ENCODE data around the gene CRX. TPM values are rescaled to one million over a fixed set of nuclear protein-coding genes. Genes with fewer than 3 reads are reported as not detected.

Gene CRX
- total RNA-seq, 1 experiment from 2014 or later, result not detected

- H3K27me3 ChIP-seq (ENCODE audit: control insufficient read depth, insufficient read depth, low read length), result no peaks in the 10 kb centered on the region
- no peaks in the 10 kb centered on the region for H3K4me1 ChIP-seq (ENCODE audit: control insufficient read depth, insufficient read depth, low read length)
Measured at GRCh38 chr19:47826800-47827199, 5.1 kb downstream of the CRX start.

GRCh38 chr19:47832723-47833122 lies 11.0 kb downstream of the CRX start:
- ATAC-seq (no peak), DNase-seq (ENCODE audit: low read depth, low spot score) (no peak)
- no peaks in the 10 kb centered on the region for H3K27me3 ChIP-seq (ENCODE audit: control insufficient read depth, insufficient read depth, low read length)
- ChIA-PET CTCF (no interaction called here), POLR2A (no interaction called here)
- H3K27ac ChIP-seq (ENCODE audit: low read length), result no peak overlapping the region
- H3K4me3 ChIP-seq (ENCODE audit: low read depth in 2 of 2, low read length in 2 of 2), result no peak overlapping the region
- BruUV-seq (replicated peaks), result no TSS peak
- in situ Hi-C loops (cut with HindIII; ENCODE audit: low pct_unique_long_range_greater_than_20kb, low sequenced_read_pairs), result no loop called here
- intact Hi-C loops (cut with micrococcal nuclease; ENCODE audit: unreplicated experiment), result no loop called here
- no peaks in the 10 kb centered on the region for H3K4me1 ChIP-seq (ENCODE audit: control insufficient read depth, insufficient read depth, low read length)
- no peaks in the 10 kb centered on the region for H3K36me3 ChIP-seq (ENCODE audit: control insufficient read depth, insufficient read depth, low read length)
- no peak for TF ChIP-seq REST (IDR thresholded peaks at IDR 0.05; ENCODE audit: insufficient read depth in 1 of 2, low read depth in 2 of 2, low read length in 1 of 2)
- TF ChIP-seq CTCF (IDR thresholded peaks at IDR 0.05), result no peak
- TF ChIP-seq POLR2AphosphoS5 (IDR thresholded peaks at IDR 0.05; ENCODE audit: low read depth, low read length), result no peak
- TF ChIP-seq TCF7L2 (IDR thresholded peaks at IDR 0.05; ENCODE audit: low read depth, low read length), result no peak
- no peaks in the 10 kb centered on the region for H3K9me3 ChIP-seq (ENCODE audit: control insufficient read depth, insufficient read depth, low read depth, low read length)

More at GRCh38 chr19:47826800-47827199, 5.1 kb downstream of the CRX start:
- ATAC-seq, result no peak
- no peak for TF ChIP-seq SIN3A (IDR thresholded peaks at IDR 0.05; ENCODE audit: borderline replicate concordance, insufficient read depth, low read depth, low read length)
- no peak for TF ChIP-seq REST (IDR thresholded peaks at IDR 0.05; ENCODE audit: insufficient read depth in 1 of 2, low read depth in 2 of 2, low read length in 1 of 2)
- no peak for TF ChIP-seq POLR2AphosphoS5 (IDR thresholded peaks at IDR 0.05; ENCODE audit: low read depth, low read length)
- no peak for TF ChIP-seq CTCF (IDR thresholded peaks at IDR 0.05)
- no peak for TF ChIP-seq TCF7L2 (IDR thresholded peaks at IDR 0.05; ENCODE audit: low read depth, low read length)
- no TSS peak for BruUV-seq (replicated peaks)
- no peak for DNase-seq (ENCODE audit: low read depth, low spot score)
- Histone ChIP-seq H3K9me3 (ENCODE audit: control insufficient read depth, insufficient read depth, low read depth, low read length) (no peaks in the 10 kb centered on the region), H3K4me3 (ENCODE audit: low read depth in 2 of 2, low read length in 2 of 2) (no peak overlapping the region), H3K27ac (ENCODE audit: low read length) (no peak overlapping the region), H3K36me3 (ENCODE audit: control insufficient read depth, insufficient read depth, low read length) (no peaks in the 10 kb centered on the region)
- ChIA-PET CTCF (interaction anchor here (0.7 kb wide), 1 partner anchor 8 kb away, joined by 5 read pairs; no protein-coding TSS in a partner anchor), POLR2A (no interaction called here)
- in situ Hi-C loops (cut with HindIII; ENCODE audit: low pct_unique_long_range_greater_than_20kb, low sequenced_read_pairs), result no loop called here
- intact Hi-C loops (cut with micrococcal nuclease; ENCODE audit: unreplicated experiment), result no loop called here
